WTC11 (cell line): ENCODE results near the gene SYT1. TPM values are rescaled to one million over a fixed set of nuclear protein-coding genes. Genes with fewer than 3 reads are reported as not detected.

Source experiments
- ATAC-seq: fragments of 200-7000 bp; cut with Tn5 transposase; 2 replicates; pipeline ENCODE4 v1.10.0; 2021; ENCODE audit warnings: mild to moderate bottlenecking, moderate library complexity
- CTCF ChIA-PET: fragments of 300-600 bp; sonication (Branson Sonifier 250); formaldehyde crosslinking; loops from one replicate; lab custom pipeline; 2021; ENCODE audit warnings: antibody characterized with exemption; lab: Charles Lee
- POLR2A ChIA-PET: fragments of 350-600 bp; sonication (Branson Sonifier 250); formaldehyde crosslinking; loops from one replicate; lab custom pipeline; 2021; ENCODE audit warnings: antibody characterized with exemption; lab: Charles Lee
- DNase-seq: peaks from one replicate; pipeline ENCODE4 v3.0.0; 2021; ENCODE audit warnings: low spot score
- H3K27ac Mint-ChIP-seq: 2 replicates; pipeline ENCODE4 v1.8.0; 2021; ENCODE audit warnings: mixed read lengths
- H3K27me3 Mint-ChIP-seq: 2 replicates; pipeline ENCODE4 v1.8.0; 2021; ENCODE audit warnings: low read depth, mild to moderate bottlenecking, moderate library complexity, mixed read lengths
- H3K36me3 Mint-ChIP-seq: 2 replicates; pipeline ENCODE4 v1.8.0; 2021; ENCODE audit warnings: mixed read lengths
- H3K4me1 Mint-ChIP-seq: 2 replicates; pipeline ENCODE4 v1.8.0; 2022; ENCODE audit warnings: mixed read lengths
- H3K4me3 Mint-ChIP-seq: 2 replicates; pipeline ENCODE4 v1.8.0; 2021; ENCODE audit warnings: mild to moderate bottlenecking, moderate library complexity, mixed read lengths
- H3K9me3 Mint-ChIP-seq: 2 replicates; pipeline ENCODE4 v1.8.0; 2021; ENCODE audit warnings: mixed read lengths
- AR ChIP-seq: fragments of 250-450 bp; sonication (Bioruptor Pico); IDR thresholded peaks from 2 replicates; pipeline ENCODE4 v1.9.0; 2021; ENCODE audit warnings: mild to moderate bottlenecking
- ATF2 ChIP-seq: sonication (generic); formaldehyde crosslinking; IDR thresholded peaks from 2 replicates; pipeline ENCODE4 v1.8.1; 2022; ENCODE audit warnings: low read depth, missing genetic modification reagents, borderline replicate concordance
- CBFB ChIP-seq: sonication (generic); formaldehyde crosslinking; IDR thresholded peaks from 2 replicates; pipeline ENCODE4 v1.8.1; 2022; ENCODE audit warnings: mild to moderate bottlenecking, low read depth, missing genetic modification reagents
- CREM ChIP-seq: sonication (generic); formaldehyde crosslinking; IDR thresholded peaks from 2 replicates; pipeline ENCODE4 v1.8.1; 2022; ENCODE audit warnings: mild to moderate bottlenecking, missing genetic modification reagents, moderate library complexity
- E2F4 ChIP-seq: sonication (generic); formaldehyde crosslinking; IDR thresholded peaks from 2 replicates; pipeline ENCODE4 v1.8.1; 2022; ENCODE audit warnings: low read depth, mild to moderate bottlenecking, moderate library complexity, missing genetic modification reagents, borderline replicate concordance
- ELF4 ChIP-seq: sonication (generic); formaldehyde crosslinking; IDR thresholded peaks from 2 replicates; pipeline ENCODE4 v1.8.1; 2022; ENCODE audit warnings: low read depth, mild to moderate bottlenecking, moderate library complexity, missing genetic modification reagents
- FOXK1 ChIP-seq: sonication (generic); formaldehyde crosslinking; IDR thresholded peaks from 2 replicates; pipeline ENCODE4 v1.8.0; 2022; ENCODE audit warnings: mild to moderate bottlenecking, moderate library complexity, missing genetic modification reagents
- GTF2I ChIP-seq: fragments of 250-450 bp; sonication (Bioruptor Pico); conservative IDR thresholded peaks from 2 replicates; pipeline ENCODE4 v1.4.0; 2021; ENCODE audit warnings: mild to moderate bottlenecking
- HMGXB4 ChIP-seq: sonication (generic); formaldehyde crosslinking; IDR thresholded peaks from 2 replicates; pipeline ENCODE4 v1.8.1; 2023; ENCODE audit warnings: mild to moderate bottlenecking, moderate library complexity, missing genetic modification reagents
- JUN ChIP-seq: sonication (generic); formaldehyde crosslinking; IDR thresholded peaks from 2 replicates; pipeline ENCODE4 v1.8.0; 2023; ENCODE audit warnings: mild to moderate bottlenecking, missing genetic modification reagents
- MYBL2 ChIP-seq: sonication (generic); formaldehyde crosslinking; IDR thresholded peaks from 2 replicates; pipeline ENCODE4 v1.8.1; 2023; ENCODE audit warnings: mild to moderate bottlenecking, moderate library complexity, missing genetic modification reagents
- SOX15 ChIP-seq: fragments of 250-450 bp; sonication (Bioruptor Pico); IDR thresholded peaks from 2 replicates; pipeline ENCODE4 v1.9.0; 2021; ENCODE audit warnings: mild to moderate bottlenecking
- TEAD1 ChIP-seq: sonication (generic); formaldehyde crosslinking; IDR thresholded peaks from 2 replicates; pipeline ENCODE4 v1.8.0; 2022; ENCODE audit warnings: mild to moderate bottlenecking, missing genetic modification reagents
- TP53 ChIP-seq: sonication (generic); formaldehyde crosslinking; IDR thresholded peaks from 2 replicates; pipeline ENCODE4 v1.8.1; 2023; ENCODE audit warnings: mild to moderate bottlenecking, missing genetic modification reagents
- ZNF121 ChIP-seq: sonication (generic); formaldehyde crosslinking; IDR thresholded peaks from 2 replicates; pipeline ENCODE4 v1.8.0; 2023; ENCODE audit warnings: missing genetic modification reagents
- ZNF232 ChIP-seq: sonication (generic); formaldehyde crosslinking; IDR thresholded peaks from 2 replicates; pipeline ENCODE4 v1.8.0; 2022; ENCODE audit warnings: mild to moderate bottlenecking, missing genetic modification reagents
- ZNF281 ChIP-seq: sonication (generic); formaldehyde crosslinking; IDR thresholded peaks from 2 replicates; pipeline ENCODE4 v1.8.0; 2023; ENCODE audit warnings: mild to moderate bottlenecking, missing genetic modification reagents
- ZNF423 ChIP-seq: fragments of 250-450 bp; sonication (Bioruptor Pico); IDR thresholded peaks from 2 replicates; pipeline ENCODE4 v2.1.2; 2022; ENCODE audit warnings: mild to moderate bottlenecking, moderate library complexity
- ZNF512 ChIP-seq: sonication (generic); formaldehyde crosslinking; IDR thresholded peaks from 2 replicates; pipeline ENCODE4 v1.8.1; 2022; ENCODE audit warnings: missing genetic modification reagents, borderline replicate concordance
- total RNA-seq: library from RNA; stranded (reverse); gene quantifications from 3 replicates; pipeline ENCODE4 v1.2.3, GENCODE V29; 2021
- TF ChIP-seq, protein P1 (sequence below): sonication (generic); formaldehyde crosslinking; IDR thresholded peaks from 2 replicates; pipeline ENCODE4 v1.8.1; 2023; ENCODE audit warnings: mild to moderate bottlenecking, missing genetic modification reagents
- TF ChIP-seq, protein P2 (sequence below): sonication (generic); formaldehyde crosslinking; IDR thresholded peaks from 2 replicates; pipeline ENCODE4 v1.8.0; 2022; ENCODE audit warnings: mild to moderate bottlenecking, missing genetic modification reagents

The SYT1 gene
- total RNA-seq, 1 experiment from 2014 or later: 45.2 TPM

GRCh38 chr12:79451978-79452377, 587.4 kb downstream of the SYT1 start (continued):
- TF ChIP-seq ATF2 (CRISPR knock-in tag) (no peak), ZNF512 (no peak), FOXK1 (CRISPR knock-in tag) (no peak), AR (no peak), HMGXB4 (CRISPR knock-in tag) (no peak), CREM (CRISPR knock-in tag) (no peak), TP53 (CRISPR knock-in tag) (no peak), ZNF121 (CRISPR knock-in tag) (no peak), GTF2I (no peak)

DNA sequence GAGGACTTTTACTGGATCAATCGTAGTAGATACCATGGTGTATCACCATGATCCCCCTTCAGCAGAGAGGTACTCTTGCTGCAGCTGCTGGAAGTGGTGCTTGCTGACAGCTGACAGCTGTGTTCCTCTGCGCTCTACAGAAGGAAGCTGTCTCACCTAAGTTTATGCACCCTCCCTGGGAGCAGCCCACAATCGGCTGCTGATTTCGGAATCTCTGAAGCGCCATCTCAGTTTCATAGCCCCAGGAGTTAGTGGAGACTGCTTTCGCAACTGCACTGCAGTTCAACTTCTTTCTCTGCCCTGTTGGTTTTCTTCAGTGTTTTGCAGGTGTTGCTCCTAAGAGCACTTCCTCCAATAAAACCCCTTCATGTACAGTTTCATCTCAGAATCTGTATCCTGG, 588.3 kb downstream of the SYT1 start:
- ChIA-PET CTCF (no interaction called here), POLR2A (no interaction called here)
- Mint-ChIP-seq H3K27me3 (no peaks in the 10 kb centered on the region), H3K9me3 (no peaks in the 10 kb centered on the region), H3K4me1 (peaks cover 32% of the 10 kb centered on the region), H3K27ac (peak overlapping the region; percentile 58), H3K36me3 (no peaks in the 10 kb centered on the region), H3K4me3 (no peak overlapping the region)
- DNase-seq (no peak), ATAC-seq (peak; percentile 24)
- TF ChIP-seq SOX15: no peak
- no peak for TF ChIP-seq CBFB (CRISPR knock-in tag)
- TF ChIP-seq ZNF232 (CRISPR knock-in tag): no peak
- TF ChIP-seq, protein P1, sequence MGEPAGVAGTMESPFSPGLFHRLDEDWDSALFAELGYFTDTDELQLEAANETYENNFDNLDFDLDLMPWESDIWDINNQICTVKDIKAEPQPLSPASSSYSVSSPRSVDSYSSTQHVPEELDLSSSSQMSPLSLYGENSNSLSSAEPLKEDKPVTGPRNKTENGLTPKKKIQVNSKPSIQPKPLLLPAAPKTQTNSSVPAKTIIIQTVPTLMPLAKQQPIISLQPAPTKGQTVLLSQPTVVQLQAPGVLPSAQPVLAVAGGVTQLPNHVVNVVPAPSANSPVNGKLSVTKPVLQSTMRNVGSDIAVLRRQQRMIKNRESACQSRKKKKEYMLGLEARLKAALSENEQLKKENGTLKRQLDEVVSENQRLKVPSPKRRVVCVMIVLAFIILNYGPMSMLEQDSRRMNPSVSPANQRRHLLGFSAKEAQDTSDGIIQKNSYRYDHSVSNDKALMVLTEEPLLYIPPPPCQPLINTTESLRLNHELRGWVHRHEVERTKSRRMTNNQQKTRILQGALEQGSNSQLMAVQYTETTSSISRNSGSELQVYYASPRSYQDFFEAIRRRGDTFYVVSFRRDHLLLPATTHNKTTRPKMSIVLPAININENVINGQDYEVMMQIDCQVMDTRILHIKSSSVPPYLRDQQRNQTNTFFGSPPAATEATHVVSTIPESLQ (CRISPR knock-in tag): no peak
- no peak for TF ChIP-seq GTF2I
- TF ChIP-seq E2F4: no peak
- TF ChIP-seq ELF4 (CRISPR knock-in tag): no peak
- no peak for TF ChIP-seq ZNF423 (CRISPR knock-in tag)
- no peak for TF ChIP-seq ZNF281
- TF ChIP-seq TEAD1 (CRISPR knock-in tag): no peak
- TF ChIP-seq, protein P2, sequence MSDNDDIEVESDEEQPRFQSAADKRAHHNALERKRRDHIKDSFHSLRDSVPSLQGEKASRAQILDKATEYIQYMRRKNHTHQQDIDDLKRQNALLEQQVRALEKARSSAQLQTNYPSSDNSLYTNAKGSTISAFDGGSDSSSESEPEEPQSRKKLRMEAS (CRISPR knock-in tag): no peak
- TF ChIP-seq CREM (CRISPR knock-in tag): no peak
- no peak for TF ChIP-seq JUN (CRISPR knock-in tag)
- TF ChIP-seq MYBL2 (CRISPR knock-in tag): no peak
- TF ChIP-seq, all 79 proteins: peak for 0
